PC-3 (cell line): Measurements from ENCODE around the gene RANBP10. TPM values are rescaled to one million over a fixed set of nuclear protein-coding genes. Genes with fewer than 3 reads are reported as not detected.
A peak's percentile ranks its signal among the peaks of the same experiment; 100 is the strongest.

Experiments used
- ATAC-seq: fragments of 200-7000 bp; cut with Tn5 transposase; 2 replicates; pipeline ENCODE4 v1.9.1; 2020; ENCODE audit warnings: mild to moderate bottlenecking, moderate library complexity
- BruUV-seq: library from RNA; stranded (reverse); fragments of 400-500 nt; replicated peaks from 2 replicates; lab custom pipeline; 2021; lab: Mats Ljungman, UMichigan
- CTCF ChIA-PET: fragments of 300-600 bp; sonication (Branson Sonifier 250); formaldehyde crosslinking; loops from one replicate; lab custom pipeline; 2022; ENCODE audit warnings: antibody characterized with exemption; lab: Charles Lee
- POLR2A ChIA-PET: fragments of 300-600 bp; sonication (Branson Sonifier 250); formaldehyde crosslinking; loops from one replicate; lab custom pipeline; 2022; ENCODE audit warnings: antibody characterized with exemption; ENCODE audit not compliant: unreplicated experiment; lab: Charles Lee
- DNase-seq: peaks from one replicate; pipeline ENCODE4 v3.0.0-alpha.2; 2015
- H2AFZ ChIP-seq: fragments of 300-600 bp; sonication (generic); 2 replicates; pipeline ENCODE4 v1.6.0; 2016; ENCODE audit warnings: antibody characterized with exemption, low read length
- H3F3A ChIP-seq: fragments of 300-600 bp; sonication (generic); one replicate; pipeline ENCODE4 v1.6.0; 2017; ENCODE audit warnings: antibody characterized with exemption, low read length, control low read depth, mild to moderate bottlenecking; ENCODE audit not compliant: unreplicated experiment
- H3K27ac ChIP-seq: fragments of 300-600 bp; sonication (generic); 2 replicates; pipeline ENCODE4 v1.5.1; 2016; ENCODE audit warnings: mild to moderate bottlenecking, low read length
- H3K27me3 ChIP-seq: fragments of 300-600 bp; sonication (generic); 2 replicates; pipeline ENCODE4 v1.6.1; 2016; ENCODE audit warnings: low read length, mixed read lengths
- H3K36me3 ChIP-seq: fragments of 300-600 bp; sonication (generic); 2 replicates; pipeline ENCODE4 v1.6.1; 2016; ENCODE audit warnings: low read depth, mixed run types, low read length, mixed read lengths
- H3K4me1 ChIP-seq: fragments of 300-600 bp; sonication (generic); 2 replicates; pipeline ENCODE4 v1.5.1; 2016; ENCODE audit warnings: low read length; ENCODE audit not compliant: insufficient read depth
- H3K4me2 ChIP-seq: fragments of 300-600 bp; sonication (generic); 2 replicates; pipeline ENCODE4 v1.6.0; 2016; ENCODE audit warnings: low read length
- H3K4me3 ChIP-seq: fragments of 300-600 bp; sonication (generic); 2 replicates; pipeline ENCODE4 v1.5.1; 2016; ENCODE audit warnings: mild to moderate bottlenecking, low read length, mixed read lengths
- H3K79me2 ChIP-seq: fragments of 300-600 bp; sonication (generic); 2 replicates; pipeline ENCODE4 v1.6.1; 2017; ENCODE audit warnings: low read length, mixed read lengths
- H3K9ac ChIP-seq: fragments of 300-600 bp; sonication (generic); 2 replicates; pipeline ENCODE4 v1.6.0; 2016; ENCODE audit warnings: mild to moderate bottlenecking, low read length
- H3K9me2 ChIP-seq: fragments of 300-600 bp; sonication (generic); replicated peaks from 2 replicates; pipeline ENCODE4 v1.6.1; 2016; ENCODE audit warnings: mixed run types, low read length, mixed read lengths
- H3K9me3 ChIP-seq: fragments of 300-600 bp; sonication (generic); 2 replicates; pipeline ENCODE4 v1.6.1; 2016; ENCODE audit warnings: low read length, mixed read lengths
- H4K20me1 ChIP-seq: fragments of 300-600 bp; sonication (generic); 2 replicates; pipeline ENCODE4 v1.6.1; 2016; ENCODE audit warnings: low read length, mixed read lengths
- CTCF ChIP-seq: fragments of 300-600 bp; sonication (generic); conservative IDR thresholded peaks from 2 replicates; pipeline ENCODE4 v1.5.1; 2017; ENCODE audit warnings: antibody characterized with exemption, low read depth, mild to moderate bottlenecking, low read length
- EZH2 ChIP-seq: fragments of 300-600 bp; sonication (generic); IDR thresholded peaks from one replicate; pipeline ENCODE4 v1.6.1; 2017; ENCODE audit warnings: antibody characterized with exemption, mild to moderate bottlenecking, low read length; ENCODE audit not compliant: unreplicated experiment
- EZH2phosphoT487 ChIP-seq: fragments of 300-600 bp; sonication (generic); IDR thresholded peaks from 2 replicates; pipeline ENCODE4 v1.6.1; 2018; ENCODE audit warnings: mild to moderate bottlenecking, antibody characterized with exemption, low read length, borderline replicate concordance
- intact Hi-C: fragments of 100-400 bp; cut with micrococcal nuclease; formaldehyde crosslinking; loops from 2 replicates; pipeline ENCODE4 v1.9.0; 2023
- total RNA-seq: library from RNA; depleted of rRNA; stranded (reverse); fragments of >200 nt; gene quantifications from 2 replicates; pipeline ENCODE4 v1.2.3, GENCODE V29; 2014

The RANBP10 gene
- total RNA-seq, 1 experiment from 2014 or later: 5.5 TPM

GRCh38 chr16:67709050-67709449 is 97.3 kb downstream of the RANBP10 start:
- CTCF ChIA-PET: interaction anchor here (0.6 kb wide), 1 partner anchor 10 kb away, joined by 3 read pairs; no protein-coding TSS in a partner anchor
- no peaks in the 10 kb centered on the region for H3K27me3 ChIP-seq
- no TSS peak for BruUV-seq

DNA sequence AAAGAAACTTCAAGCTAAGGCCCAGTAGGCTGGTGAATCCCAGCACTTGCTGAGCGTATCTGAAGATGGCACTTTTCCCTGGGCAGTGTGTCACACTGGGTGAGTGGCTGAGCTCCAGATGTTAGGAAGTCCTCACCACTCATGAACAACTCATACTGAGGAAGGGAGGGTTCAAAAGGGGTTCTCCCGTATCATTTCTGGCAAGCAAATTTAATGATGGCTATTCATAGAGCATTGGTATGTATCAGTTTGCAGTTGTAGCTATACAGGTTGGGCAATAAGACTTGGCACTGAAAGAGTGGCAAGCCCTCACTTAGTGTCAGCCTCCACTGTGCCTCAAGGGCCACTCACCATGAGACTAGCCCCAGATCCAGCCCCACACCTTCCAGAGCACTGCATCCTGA is 98.0 kb downstream of the RANBP10 start:
- Histone ChIP-seq H3F3A (no peaks in the 10 kb centered on the region), H3K9ac (no peak overlapping the region), H3K27me3 (no peaks in the 10 kb centered on the region), H3K4me3 (no peak overlapping the region), H3K4me1 (peaks cover 5% of the 10 kb centered on the region; the same call in 1 of the 2 replicates), H2AFZ (no peak overlapping the region), H3K4me2 (no peak overlapping the region), H3K36me3 (no peaks in the 10 kb centered on the region), H4K20me1 (peaks cover 11% of the 10 kb centered on the region; the same call in 1 of the 2 replicates), H3K27ac (no peak overlapping the region), H3K9me3 (no peaks in the 10 kb centered on the region), H3K9me2 (no peaks in the 10 kb centered on the region), H3K79me2 (peaks cover 41% of the 10 kb centered on the region)
- peak; percentile 85 for ATAC-seq
- no peak for TF ChIP-seq EZH2
- no peak for TF ChIP-seq CTCF
- TF ChIP-seq EZH2phosphoT487: no peak
- ChIA-PET CTCF (interaction anchor here (0.6 kb wide), 1 partner anchor 11 kb away, joined by 3 read pairs; no protein-coding TSS in a partner anchor), POLR2A (no interaction called here)
- DNase-seq: peak; percentile 56
- no TSS peak for BruUV-seq
- intact Hi-C loops: no loop called here

More at GRCh38 chr16:67709050-67709449, 97.3 kb downstream of the RANBP10 start:
- Histone ChIP-seq H3K4me1 (peaks cover 5% of the 10 kb centered on the region; the same call in 1 of the 2 replicates), H3K9ac (no peak overlapping the region), H3K4me2 (no peak overlapping the region), H4K20me1 (peaks cover 11% of the 10 kb centered on the region; the same call in 1 of the 2 replicates), H3K4me3 (no peak overlapping the region), H3K27ac (no peak overlapping the region), H3K9me3 (no peaks in the 10 kb centered on the region), H3F3A (no peaks in the 10 kb centered on the region), H3K9me2 (no peaks in the 10 kb centered on the region), H3K79me2 (peaks cover 41% of the 10 kb centered on the region), H2AFZ (no peak overlapping the region), H3K36me3 (no peaks in the 10 kb centered on the region)
- DNase-seq (no peak), ATAC-seq (no peak)
- intact Hi-C loops: no loop called here
- POLR2A ChIA-PET: no interaction called here
- TF ChIP-seq EZH2 (no peak), CTCF (no peak), EZH2phosphoT487 (no peak)

GRCh38 chr16:67707790-67708189 is 98.6 kb downstream of the RANBP10 start:
- Histone ChIP-seq H3K27me3 (no peaks in the 10 kb centered on the region), H3K4me3 (no peak overlapping the region), H3K79me2 (peaks cover 37% of the 10 kb centered on the region), H3K27ac (no peak overlapping the region), H3F3A (no peaks in the 10 kb centered on the region), H3K9me2 (no peaks in the 10 kb centered on the region), H3K4me1 (peaks cover 5% of the 10 kb centered on the region; the same call in 1 of the 2 replicates), H3K9ac (no peak overlapping the region), H3K36me3 (no peaks in the 10 kb centered on the region), H3K4me2 (no peak overlapping the region), H4K20me1 (peaks cover 11% of the 10 kb centered on the region; the same call in 1 of the 2 replicates), H3K9me3 (no peaks in the 10 kb centered on the region), H2AFZ (no peak overlapping the region)
- BruUV-seq: no TSS peak
- DNase-seq (no peak), ATAC-seq (no peak)
- TF ChIP-seq EZH2: no peak
- TF ChIP-seq EZH2phosphoT487: no peak
- TF ChIP-seq CTCF: no peak
- CTCF ChIA-PET: no interaction called here
- intact Hi-C loops: no loop called here
- POLR2A ChIA-PET: no interaction called here
